Measurements from ENCODE around the gene ZNF789.
"Not testable (repeated sequence)": the region's sequence is repeated elsewhere in the genome, so short reads cannot be mapped to it uniquely, and the experiment has no call there.

The ZNF789 gene
- total RNA-seq, result 16.7 reads per million, percentile 43 among the genes with 10 or more reads in this experiment

- peak; percentile 99 for DNase-seq
These were observed at the start of gene ZNF789 for GRCh38 chr7:99472561-99473314. ZNF789 (plus strand) TSS chr7:99472890; CDS start chr7:99476457, 3,567 bp downstream.

DNA sequence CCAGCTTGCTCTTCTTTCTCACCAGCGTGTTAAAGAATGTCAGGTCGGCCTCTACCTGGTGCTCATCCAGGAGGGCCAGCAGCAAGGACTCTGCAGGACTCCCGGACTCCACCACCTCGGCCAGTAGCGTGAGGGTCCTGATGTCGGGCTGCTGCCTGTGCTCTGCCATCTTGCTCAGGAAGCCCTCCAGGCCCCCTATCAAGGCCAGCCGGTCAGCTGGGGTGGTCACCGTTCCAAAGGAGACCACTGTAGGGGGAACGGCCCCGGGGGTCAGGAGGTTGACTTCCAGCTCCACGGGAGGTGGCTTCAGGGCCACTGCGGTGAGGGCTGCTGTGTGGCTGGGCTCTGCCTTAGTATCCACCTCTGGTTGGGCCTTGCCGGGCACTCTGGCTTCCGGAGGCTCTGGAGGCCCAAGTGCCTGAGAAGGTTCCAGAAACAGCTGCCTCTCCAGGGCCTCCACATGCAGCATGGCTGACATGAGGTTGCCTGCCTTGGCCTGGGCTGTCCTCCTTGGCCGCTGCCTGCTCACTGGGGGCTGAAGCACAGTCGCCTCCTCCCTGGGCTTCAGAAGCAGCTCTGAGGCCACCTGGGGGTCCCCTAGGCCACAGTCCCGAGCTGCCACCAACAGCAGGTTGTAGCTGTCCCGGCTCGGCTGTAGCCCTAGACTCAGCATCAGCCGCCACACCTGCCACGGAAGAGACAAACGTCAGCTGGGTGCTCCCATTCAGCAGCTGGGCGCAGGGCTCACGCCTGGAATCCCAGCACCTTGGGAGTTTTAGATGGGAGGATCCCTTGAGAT, 47.6 kb upstream of the ZNF789 start:
- no peak for DNase-seq

GRCh38 chr7:99428972-99429566, 43.6 kb upstream of the ZNF789 start:
- no peak for DNase-seq

- no peak for DNase-seq
These were observed 42.9 kb upstream of the ZNF789 start for GRCh38 chr7:99429756-99430155.

DNA sequence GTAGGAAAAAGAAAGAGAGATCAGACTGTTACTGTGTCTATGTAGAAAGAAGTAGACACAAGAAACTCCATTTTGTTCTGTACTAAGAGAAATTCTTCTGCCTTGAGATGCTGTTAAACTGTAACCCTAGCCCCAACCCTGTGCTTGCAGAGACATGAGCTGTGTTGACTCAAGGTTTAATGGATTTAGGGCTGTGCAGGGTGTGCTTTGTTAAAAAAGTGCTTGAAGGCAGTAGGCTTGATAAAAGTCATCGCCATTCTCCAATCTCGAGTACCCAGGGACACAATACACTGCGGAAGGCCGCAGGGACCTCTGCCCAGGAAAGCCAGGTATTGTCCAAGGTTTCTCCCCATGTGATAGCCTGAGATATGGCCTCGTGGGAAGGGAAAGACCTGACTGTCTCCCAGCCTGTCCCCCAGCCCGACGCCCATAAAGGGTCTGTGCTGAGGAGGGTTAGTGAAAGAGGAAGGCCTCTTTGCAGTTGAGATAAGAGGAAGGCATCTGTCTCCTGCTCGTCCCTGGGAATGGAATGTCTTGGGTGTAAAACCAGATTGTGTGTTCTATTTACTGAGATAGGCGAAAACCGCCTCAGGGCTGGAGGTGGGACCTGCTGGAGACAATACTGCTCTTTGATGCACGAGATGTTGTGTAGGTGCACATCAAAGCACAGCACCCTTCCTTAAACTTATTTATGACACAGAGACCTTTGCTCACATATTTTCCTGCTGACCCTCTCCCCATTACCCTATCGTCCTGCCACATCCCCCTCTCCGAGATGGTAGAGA, 40.7 kb upstream of the ZNF789 start:
- DNase-seq, result not testable (repeated sequence)

GRCh38 chr7:99433158-99433557, 39.5 kb upstream of the ZNF789 start:
- DNase-seq, result no peak

DNA sequence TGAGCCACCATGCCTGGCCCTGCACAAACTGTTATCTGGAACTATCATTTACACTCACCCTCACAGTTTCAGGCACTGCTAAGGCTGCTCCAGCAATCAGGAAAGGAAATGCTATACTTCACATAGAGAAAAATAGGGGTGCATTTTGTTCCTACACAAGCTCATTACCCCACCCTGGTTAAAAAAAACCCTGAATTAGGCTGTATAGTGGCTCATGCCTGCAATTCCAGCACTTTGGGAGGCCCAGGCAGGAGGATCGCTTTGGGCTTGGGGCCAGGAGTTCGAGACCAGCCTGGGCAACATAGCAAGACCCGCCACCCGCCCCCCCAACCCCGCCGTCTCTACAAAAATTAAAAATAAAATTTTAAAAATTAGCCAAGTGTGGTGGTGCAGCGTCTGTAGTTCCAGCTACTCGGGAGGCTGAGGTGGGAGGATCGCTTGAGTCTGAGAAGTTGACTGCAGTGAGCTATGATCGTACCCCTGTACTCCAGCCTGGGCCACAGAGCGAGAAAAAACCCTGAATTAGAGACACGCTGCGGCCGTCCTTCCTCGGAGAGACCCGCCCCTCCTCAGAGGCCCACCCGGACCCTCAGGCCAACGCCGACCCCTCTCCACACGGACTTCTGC, 34.6 kb upstream of the ZNF789 start:
- DNase-seq, result no peak

GRCh38 chr7:99438573-99439480, 33.9 kb upstream of the ZNF789 start, which contains the start of the genes CPSF4 and PTCD1:
CPSF4 (plus strand) TSS chr7:99438943; CDS start chr7:99439083, 140 bp downstream.
PTCD1 (minus strand) TSS chr7:99438798; CDS start chr7:99435242, 3,556 bp downstream.
- peak; percentile 75 for DNase-seq

DNA sequence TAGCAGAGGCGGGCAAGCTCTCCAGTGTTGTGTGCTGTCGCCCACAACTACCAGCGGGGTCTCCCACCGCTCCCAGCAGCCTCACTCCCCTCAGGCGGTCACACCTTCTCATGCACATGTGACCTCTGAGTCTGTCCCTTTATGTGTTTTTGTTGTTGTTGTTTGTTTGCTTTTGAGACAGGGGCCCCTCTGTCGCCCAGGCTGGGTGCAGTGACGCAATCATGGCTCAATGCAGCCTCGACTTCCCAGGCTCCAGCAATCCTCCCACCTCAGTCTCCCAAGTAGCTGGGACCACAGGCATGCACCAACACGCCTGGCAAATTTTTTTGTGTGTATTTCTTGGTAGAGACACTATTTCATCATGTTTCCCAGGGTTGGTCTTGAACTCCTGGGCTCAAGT, 32.5 kb upstream of the ZNF789 start:
- DNase-seq, result no peak

DNA sequence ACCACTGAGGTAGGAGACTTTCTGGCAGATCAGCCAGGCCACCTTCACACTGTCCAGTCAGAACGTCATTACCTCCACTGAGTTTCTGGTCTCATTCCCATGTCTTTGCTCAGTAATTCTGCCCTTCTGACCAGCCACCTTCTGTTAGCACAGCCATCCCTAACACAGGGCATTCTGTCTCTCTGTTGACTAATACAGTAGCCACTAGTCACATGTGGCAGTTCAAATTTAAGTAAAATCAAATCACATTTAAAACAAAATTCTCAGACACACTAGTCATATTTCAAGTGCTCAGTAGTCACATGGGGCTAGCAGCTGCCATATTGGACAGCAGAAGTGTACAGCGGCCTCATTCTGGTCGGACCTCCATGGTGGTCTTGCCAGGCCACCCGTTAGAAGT, 26.6 kb upstream of the ZNF789 start:
- DNase-seq, result no peak

DNA sequence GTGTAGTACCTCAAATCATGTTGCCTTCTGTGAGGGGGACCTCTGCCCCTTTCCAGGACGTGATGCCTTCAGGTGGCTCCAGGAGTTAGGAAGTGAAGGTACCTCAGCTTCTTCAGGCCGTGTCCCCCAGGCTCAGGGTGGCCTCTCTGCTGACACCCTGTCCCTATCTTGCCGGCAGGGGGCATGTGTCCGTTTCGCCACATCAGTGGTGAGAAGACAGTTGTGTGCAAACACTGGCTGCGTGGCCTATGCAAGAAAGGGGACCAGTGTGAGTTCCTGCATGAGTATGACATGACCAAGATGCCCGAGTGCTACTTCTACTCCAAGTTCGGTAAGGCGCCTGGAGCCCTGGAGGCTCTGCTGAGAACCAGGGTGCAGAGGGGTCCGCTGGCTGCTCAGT, 24.7 kb upstream of the ZNF789 start:
- no peak for DNase-seq

DNA sequence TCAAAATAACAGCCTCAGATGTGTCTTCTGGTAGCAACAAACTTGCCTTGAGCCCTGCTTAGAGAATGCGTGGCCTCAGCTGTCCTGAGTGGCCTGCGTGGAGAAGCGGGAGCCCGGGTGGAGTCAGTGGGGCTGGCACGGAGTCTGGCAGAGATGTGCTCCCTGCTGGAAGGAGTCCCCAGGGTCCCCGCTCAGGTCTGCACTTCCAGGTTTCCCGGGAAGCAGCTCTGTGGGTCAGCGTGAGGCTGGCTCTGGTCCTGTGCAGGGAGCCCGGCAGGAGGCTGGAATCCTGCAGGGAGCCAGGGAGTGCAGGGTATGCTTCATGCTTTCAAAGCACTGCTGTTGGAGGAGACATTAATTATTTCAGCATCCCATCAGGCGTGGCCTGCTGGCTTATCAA, 23.8 kb upstream of the ZNF789 start:
- no peak for DNase-seq

DNA sequence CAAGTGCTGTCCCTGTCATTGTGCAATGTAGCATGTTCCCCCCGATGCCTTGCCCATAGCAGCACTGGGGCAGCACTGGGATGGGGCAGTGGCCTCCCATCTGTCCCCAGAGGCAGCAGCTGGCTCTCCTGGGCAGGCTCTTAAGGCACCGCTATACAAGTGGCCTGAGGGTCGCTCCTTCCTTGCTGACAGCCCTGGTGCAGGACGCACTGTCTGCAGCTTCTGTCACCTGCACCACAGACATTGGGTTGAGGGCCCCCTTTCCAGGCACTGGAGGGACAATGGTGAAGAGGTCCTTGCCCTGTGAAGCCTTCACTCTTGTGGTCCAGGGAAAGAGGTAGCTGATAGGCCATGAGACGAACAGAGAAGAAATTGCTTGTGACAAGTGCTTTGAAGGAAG, 23.4 kb upstream of the ZNF789 start:
- no peak for DNase-seq

DNA sequence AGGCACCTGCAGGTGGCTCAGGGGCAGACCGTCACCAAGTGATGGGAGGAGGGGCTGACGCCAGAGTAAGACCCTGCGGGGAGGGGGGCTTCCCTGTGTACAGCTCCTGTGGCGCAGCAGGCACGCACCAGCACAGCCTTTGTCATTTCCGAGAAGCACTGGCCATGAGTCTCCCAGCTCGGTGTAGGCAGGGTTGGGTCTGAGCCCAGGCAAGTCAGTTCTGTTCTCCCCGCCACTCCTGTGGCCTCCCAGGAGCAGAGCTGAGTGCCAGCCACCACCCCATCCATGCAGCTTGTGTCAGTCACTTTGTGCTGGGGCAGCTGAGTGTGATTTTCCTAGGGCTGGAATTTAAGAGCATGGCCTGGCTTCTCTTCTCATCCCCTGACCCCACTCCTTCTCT, 20.8 kb upstream of the ZNF789 start:
- DNase-seq, result no peak

- DNase-seq, result no peak
These were observed 20.1 kb upstream of the ZNF789 start for GRCh38 chr7:99452541-99452940.

GRCh38 chr7:99453105-99453504, 19.6 kb upstream of the ZNF789 start:
- no peak for DNase-seq

DNA sequence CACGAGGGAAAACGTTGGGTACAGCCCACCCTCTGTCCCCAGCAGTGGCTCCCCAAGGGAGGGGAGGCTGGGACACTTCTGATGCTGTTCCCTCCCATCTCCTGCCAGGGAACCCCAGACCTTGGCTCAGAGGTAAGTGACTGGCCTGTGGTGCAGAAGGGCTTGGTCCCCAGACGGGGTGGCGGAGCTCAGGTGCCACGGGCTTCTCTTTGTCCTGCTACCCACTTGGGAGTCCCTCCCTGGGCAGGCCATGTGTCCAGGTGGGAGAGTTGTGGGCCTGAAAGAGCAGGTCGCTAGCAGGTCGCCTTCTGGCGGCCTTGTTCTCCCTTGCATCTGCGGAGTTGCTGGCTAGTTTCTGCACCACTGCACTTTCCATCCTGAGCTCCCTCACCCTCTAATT, 16.8 kb upstream of the ZNF789 start:
- no peak for DNase-seq

- DNase-seq, result no peak
These were observed 16.4 kb upstream of the ZNF789 start for GRCh38 chr7:99456288-99456687.

GRCh38 chr7:99457050-99457649, 15.5 kb upstream of the ZNF789 start:
- no peak for DNase-seq

- DNase-seq, result no peak
These were observed 14.8 kb upstream of the ZNF789 start for GRCh38 chr7:99457650-99458493.

Data from effector CD4-positive, alpha-beta T cell (primary cell).